Sigmoid colon (tissue), 4 donors: ENCODE data around the gene P2RY14.

ENCODE experiments used
- EP300 ChIP-seq, 4 donors: sonication (generic); formaldehyde crosslinking; IDR thresholded peaks; one replicate each; pipeline ENCODE4 v1.6.1; 2017; ENCODE audit warnings: antibody characterized with exemption in 4 of 4
- POLR2A ChIP-seq, 2 donors: fragments of 450-650 bp; IDR thresholded peaks; one replicate each; pipeline ENCODE4 v1.6.1; 2016; ENCODE audit warnings: antibody characterized with exemption in 2 of 2, mild to moderate bottlenecking in 2 of 2, moderate library complexity in 2 of 2
- POLR2AphosphoS5 ChIP-seq, 4 donors: sonication (generic); formaldehyde crosslinking; IDR thresholded peaks; one replicate each; pipeline ENCODE4 v1.6.1; 2017; ENCODE audit warnings: antibody characterized with exemption in 4 of 4
- TF ChIP-seq, protein P1 (sequence below), 4 experiments: fragments of 450-650 bp in 3 of 4; fragments of 200-600 bp in 1 of 4; IDR thresholded peaks; one replicate each; pipeline ENCODE4 v1.5.1; 2016 to 2019; ENCODE audit warnings: antibody characterized with exemption in 4 of 4, mild to moderate bottlenecking in 3 of 4, moderate library complexity in 2 of 4

DNA sequence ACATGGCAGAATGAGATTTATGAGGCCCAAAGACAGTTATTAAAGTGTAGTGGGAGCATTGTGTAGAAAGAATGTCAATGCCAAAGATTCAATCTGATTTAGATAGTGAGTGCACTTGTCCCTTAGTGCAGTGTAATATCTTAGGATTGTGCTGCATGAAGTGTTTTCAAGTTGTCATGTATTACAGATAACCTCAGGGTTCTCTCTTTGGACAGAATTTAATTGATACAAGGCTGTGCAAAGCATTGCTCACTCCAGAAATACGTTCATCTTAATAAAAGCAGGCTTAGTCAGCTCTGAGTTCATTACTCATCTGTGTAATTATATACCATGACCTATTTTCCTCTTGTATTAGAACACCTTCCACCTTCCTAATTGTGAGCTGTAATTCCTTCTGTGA, 59.3 kb downstream of the P2RY14 start:
- TF ChIP-seq, protein P1, sequence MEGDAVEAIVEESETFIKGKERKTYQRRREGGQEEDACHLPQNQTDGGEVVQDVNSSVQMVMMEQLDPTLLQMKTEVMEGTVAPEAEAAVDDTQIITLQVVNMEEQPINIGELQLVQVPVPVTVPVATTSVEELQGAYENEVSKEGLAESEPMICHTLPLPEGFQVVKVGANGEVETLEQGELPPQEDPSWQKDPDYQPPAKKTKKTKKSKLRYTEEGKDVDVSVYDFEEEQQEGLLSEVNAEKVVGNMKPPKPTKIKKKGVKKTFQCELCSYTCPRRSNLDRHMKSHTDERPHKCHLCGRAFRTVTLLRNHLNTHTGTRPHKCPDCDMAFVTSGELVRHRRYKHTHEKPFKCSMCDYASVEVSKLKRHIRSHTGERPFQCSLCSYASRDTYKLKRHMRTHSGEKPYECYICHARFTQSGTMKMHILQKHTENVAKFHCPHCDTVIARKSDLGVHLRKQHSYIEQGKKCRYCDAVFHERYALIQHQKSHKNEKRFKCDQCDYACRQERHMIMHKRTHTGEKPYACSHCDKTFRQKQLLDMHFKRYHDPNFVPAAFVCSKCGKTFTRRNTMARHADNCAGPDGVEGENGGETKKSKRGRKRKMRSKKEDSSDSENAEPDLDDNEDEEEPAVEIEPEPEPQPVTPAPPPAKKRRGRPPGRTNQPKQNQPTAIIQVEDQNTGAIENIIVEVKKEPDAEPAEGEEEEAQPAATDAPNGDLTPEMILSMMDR (IDR thresholded peaks at IDR 0.05), result no peak
- TF ChIP-seq POLR2A (IDR thresholded peaks at IDR 0.05) (no peak), EP300 (IDR thresholded peaks at IDR 0.05) (no peak), POLR2AphosphoS5 (IDR thresholded peaks at IDR 0.05) (no peak)
